ENCODE results near the gene CYTH3.

The CYTH3 gene

GRCh38 chr7:6258440-6259182, 13.8 kb downstream of the CYTH3 start:
- no peak for DNase-seq (ENCODE audit: low read depth in 3 of 3, low spot score in 1 of 3)

- DNase-seq (ENCODE audit: low read depth in 3 of 3, low spot score in 1 of 3): no peak
These were observed 14.7 kb downstream of the CYTH3 start for GRCh38 chr7:6257675-6258074.

- DNase-seq (ENCODE audit: low read depth in 3 of 3, low spot score in 1 of 3): no peak
These were observed 15.5 kb downstream of the CYTH3 start for GRCh38 chr7:6256677-6257535.

DNA sequence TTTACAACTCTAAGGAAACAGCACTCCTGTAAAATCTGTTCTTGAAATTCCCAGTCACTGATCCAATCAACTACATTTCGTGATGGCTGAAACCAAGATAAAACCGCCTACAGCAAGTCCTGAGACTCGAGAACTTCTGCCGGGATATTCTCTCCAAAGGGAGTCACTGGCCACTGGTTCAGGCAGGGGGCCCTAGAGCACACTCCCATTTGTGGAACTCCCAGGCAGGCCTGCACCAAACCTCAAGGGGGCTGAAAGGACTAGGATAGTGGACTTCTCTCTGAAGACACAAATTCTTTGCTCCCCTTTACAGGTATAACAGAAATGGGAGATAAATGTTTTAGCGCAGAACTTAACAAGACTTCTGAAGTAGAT, 16.3 kb downstream of the CYTH3 start:
- DNase-seq (ENCODE audit: low read depth in 3 of 3, low spot score in 1 of 3): no peak

DNA sequence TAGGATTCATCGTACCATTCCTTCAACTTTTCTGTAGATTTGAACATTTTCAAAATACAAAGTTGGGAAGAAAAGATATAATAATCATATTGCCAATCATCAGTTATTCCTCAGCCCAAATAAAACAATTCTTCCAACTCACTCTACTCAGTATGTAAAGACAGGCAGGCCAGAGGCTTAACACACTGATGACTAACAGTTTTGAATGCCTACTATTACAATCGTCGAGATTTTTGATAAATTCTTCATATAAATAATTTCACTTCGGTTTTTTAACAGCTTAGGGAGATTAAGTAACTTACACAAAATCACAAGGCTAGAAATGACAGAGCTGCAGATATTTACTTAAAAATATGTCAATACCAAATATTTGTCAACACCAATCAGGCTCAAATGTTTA, 17.6 kb downstream of the CYTH3 start:
- DNase-seq (ENCODE audit: low read depth in 3 of 3, low spot score in 1 of 3): no peak

GRCh38 chr7:6252748-6253147, 19.7 kb downstream of the CYTH3 start:
- no peak for DNase-seq (ENCODE audit: low read depth in 3 of 3, low spot score in 1 of 3)

DNA sequence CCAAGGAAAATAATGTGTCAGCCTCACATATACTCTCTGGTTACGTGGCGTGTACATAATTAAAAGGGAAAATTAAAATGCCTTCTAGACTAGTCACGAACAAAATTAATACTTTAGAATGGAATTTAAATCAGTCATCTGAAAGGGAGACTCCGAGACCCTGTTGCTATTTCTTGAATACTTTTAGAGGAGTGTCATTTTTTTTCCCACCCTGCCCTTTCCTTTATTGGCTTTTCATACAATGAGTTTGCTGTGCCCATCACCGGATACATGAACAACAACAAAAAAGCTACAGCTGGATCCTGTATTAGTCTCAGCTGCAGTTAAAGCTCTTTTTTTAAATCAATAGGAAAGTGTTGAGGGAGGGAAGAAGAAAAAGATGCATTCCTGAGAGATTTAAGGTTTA, 20.1 kb downstream of the CYTH3 start:
- no peak for DNase-seq (ENCODE audit: low read depth in 3 of 3, low spot score in 1 of 3)

DNA sequence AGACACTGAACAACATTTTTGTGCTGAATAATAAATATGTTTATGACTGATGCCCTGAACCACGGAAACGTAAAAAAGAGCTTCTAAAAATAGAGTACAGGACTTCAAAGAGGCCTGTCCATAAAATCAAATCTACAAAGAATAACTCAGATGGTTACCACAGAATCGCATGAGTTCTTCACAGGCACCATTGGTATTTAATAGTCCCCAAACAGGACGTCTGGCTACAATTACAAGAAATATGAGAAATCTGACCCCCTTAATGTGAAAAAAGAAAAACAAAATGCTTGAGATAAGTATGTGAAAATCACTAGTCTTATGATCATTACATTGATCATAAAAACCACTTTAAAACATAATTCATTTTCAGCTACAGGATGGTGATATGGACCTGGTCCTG, 20.8 kb downstream of the CYTH3 start:
- DNase-seq (ENCODE audit: low read depth in 3 of 3, low spot score in 1 of 3): no peak

DNA sequence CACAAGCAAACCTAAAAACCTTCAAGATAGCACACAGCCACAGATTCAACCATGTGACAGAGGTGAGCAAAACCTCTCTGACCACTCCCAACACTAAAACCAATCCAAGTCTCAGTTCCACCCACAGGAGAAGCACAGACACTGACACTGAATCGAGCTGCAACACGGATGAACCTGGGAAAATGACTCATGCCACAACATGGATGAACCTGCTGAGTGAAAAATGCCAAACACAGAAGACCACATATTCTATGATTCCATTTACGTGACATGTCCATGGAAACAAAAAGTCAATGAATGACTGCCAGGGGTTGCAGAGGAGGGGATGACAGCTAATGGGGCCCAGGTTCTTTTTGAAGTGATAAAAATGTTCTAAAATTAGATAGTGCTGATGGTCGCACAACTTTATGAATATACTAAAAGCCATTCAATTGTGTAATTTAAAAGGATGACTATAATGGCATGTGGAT, 22.0 kb downstream of the CYTH3 start:
- no peak for DNase-seq (ENCODE audit: low read depth in 3 of 3, low spot score in 1 of 3)

DNA sequence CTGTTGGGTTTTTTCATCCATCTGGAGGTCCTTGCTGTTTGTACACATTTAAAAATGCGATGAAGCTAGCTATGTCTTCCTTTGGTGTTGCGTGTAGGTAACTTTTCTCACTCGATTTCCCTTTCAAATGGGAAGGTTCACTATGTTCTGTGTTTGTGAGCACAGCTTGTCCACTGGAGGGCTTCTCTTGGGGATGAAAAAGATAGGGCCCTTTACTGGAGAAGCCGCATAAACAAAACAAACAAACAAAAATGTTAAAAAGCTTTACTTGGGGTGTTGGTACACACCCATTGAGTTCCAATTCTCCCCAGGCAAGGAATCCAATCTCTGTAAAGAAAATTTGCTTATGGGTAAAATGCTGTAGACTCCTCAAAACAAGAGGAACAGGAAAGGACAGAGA, 23.4 kb downstream of the CYTH3 start:
- no peak for DNase-seq (ENCODE audit: low read depth in 3 of 3, low spot score in 1 of 3)

- no peak for DNase-seq (ENCODE audit: low read depth in 3 of 3, low spot score in 1 of 3)
These were observed 23.8 kb downstream of the CYTH3 start for GRCh38 chr7:6248581-6248980.

- DNase-seq (ENCODE audit: low read depth in 3 of 3, low spot score in 1 of 3): no peak
These were observed 26.0 kb downstream of the CYTH3 start for GRCh38 chr7:6246251-6246917.

GRCh38 chr7:6244021-6244420, 28.4 kb downstream of the CYTH3 start:
- DNase-seq (ENCODE audit: low read depth in 3 of 3, low spot score in 1 of 3): no peak

GRCh38 chr7:6243168-6243567, 29.3 kb downstream of the CYTH3 start:
- no peak for DNase-seq (ENCODE audit: low read depth in 3 of 3, low spot score in 1 of 3)

DNA sequence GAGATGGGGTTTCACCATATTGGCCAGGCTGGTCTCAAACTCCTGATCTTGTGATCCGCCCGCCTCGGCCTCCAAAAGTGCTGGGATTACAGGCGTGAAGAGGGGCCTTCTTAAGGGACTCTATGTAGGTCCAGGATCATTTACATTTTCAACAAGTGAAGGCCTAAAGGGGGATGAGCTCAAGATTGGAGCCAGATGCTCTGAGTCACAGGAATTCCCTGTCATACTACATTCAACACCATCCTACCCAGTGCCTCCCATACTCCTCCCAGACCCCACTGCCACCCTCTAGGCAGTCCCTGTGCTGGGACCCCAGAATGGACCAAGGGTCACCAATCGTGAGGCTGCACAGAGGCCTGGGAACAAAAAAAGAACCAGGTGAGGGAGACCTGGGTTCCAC, 29.9 kb downstream of the CYTH3 start:
- no peak for DNase-seq (ENCODE audit: low read depth in 3 of 3, low spot score in 1 of 3)

GRCh38 chr7:6241607-6241973, 30.8 kb downstream of the CYTH3 start:
- no peak for DNase-seq (ENCODE audit: low read depth in 3 of 3, low spot score in 1 of 3)

GRCh38 chr7:6238309-6238925, 34.0 kb downstream of the CYTH3 start:
- DNase-seq (ENCODE audit: low read depth in 3 of 3, low spot score in 1 of 3): no peak

DNA sequence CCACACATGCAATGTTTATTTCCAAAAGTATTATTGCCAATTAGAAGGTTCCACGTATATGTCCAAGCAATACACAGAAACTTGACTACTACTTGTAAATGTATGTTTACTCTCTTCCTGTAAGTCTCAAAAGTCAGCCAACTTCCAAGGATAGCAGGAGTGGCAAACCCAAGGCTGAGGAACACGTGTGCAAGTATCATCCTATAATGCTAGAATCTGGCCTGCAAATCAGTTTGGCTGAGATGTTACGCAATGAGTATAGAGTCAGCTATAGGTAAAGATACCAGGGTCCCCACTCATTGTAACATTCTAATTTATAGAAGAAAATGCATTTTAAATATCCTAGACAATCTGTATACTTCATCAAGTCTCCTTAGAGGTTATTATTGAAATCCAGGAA, 34.7 kb downstream of the CYTH3 start:
- DNase-seq (ENCODE audit: low read depth in 3 of 3, low spot score in 1 of 3): no peak

DNA sequence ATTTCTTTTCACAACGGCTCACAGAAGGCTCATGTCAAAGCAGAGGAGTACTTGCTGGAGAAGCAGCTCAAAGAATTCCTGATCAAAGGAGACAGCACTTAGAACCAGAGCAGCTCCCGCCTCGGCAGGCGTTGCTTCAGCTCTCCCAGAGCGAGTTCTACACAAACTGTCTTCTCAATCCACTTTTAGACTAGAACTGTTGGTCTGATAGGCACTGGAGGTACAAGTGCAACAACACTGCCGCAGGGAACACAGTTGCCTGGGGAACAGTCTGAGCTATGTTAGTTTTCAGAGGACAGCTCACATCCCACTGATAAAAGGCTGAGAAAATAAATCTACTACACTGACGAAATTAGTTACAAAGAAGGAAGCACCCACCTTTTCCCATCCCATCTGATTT, 35.4 kb downstream of the CYTH3 start:
- no peak for DNase-seq (ENCODE audit: low read depth in 3 of 3, low spot score in 1 of 3)

DNA sequence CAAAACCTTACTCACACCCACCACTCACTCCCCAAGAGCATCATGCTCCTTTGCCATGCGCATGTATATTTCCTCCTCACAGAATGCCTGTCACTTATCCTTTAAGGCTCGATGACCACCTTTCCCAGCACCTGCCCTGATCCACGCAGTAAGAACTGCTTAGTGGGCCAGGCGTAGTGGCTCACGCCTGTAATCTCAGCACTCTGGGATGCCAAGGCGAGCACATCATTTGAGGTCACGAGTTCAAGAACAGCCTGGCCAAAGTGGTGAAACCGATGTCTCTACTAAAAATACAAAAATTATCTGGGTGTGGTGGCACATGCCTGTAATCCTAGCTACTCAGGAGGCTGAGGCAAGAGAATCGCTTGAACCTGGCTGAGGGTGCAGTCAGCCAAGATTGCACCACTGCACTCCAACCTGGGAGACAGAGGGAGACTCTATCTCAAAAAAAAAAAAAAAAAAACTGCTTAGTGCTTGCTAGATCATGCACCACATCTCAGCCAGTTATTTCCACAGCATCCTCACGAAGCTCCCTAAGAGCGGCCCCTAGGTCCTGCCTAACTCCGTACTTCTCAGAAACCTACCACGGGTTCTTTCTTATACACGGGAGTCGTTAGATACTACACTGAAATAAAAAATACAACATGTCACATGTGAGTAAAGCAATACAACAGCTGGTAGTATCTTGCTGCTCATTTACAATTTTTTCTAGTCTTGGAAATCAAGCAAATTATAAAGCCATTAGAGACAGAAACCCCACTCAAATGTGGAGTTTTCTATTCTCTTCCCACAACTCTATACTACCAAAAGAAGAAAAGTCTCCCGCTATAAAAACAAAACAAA, 37.2 kb downstream of the CYTH3 start:
- DNase-seq (ENCODE audit: low read depth in 3 of 3, low spot score in 1 of 3): no peak

GRCh38 chr7:6234384-6234783, 38.0 kb downstream of the CYTH3 start:
- DNase-seq (ENCODE audit: low read depth in 3 of 3, low spot score in 1 of 3): no peak

Measured in stimulated activated CD4-positive, alpha-beta T cell treated with anti-CD3 and anti-CD28 coated beads, TNF-alpha, amount 100 ng/mL, for 1 hour (primary cell).